A549 (cell line): Measurements from ENCODE around the gene BCO2.

Experiments
- BCL3 ChIP-seq: fragments of >200 bp; sonication (Bioruptor Twin); formaldehyde crosslinking; IDR thresholded peaks from 3 replicates; pipeline ENCODE4 v1.6.1; 2016
- CEBPB ChIP-seq, 2 experiments: fragments of >200 bp in 1 of 2; sonication (Bioruptor Twin) in 1 of 2; formaldehyde crosslinking in 1 of 2; IDR thresholded peaks; 2 replicates each; pipeline ENCODE4 v1.6.1; 2012 to 2016
- CTCF ChIP-seq: fragments of >200 bp; sonication (Bioruptor Twin); formaldehyde crosslinking; IDR thresholded peaks from 3 replicates; pipeline ENCODE4 v1.5.1; 2016
- FOSB ChIP-seq: fragments of 250-450 bp; sonication (Bioruptor Pico); IDR thresholded peaks from 2 replicates; pipeline ENCODE4 v1.5.0; 2020; ENCODE audit warnings: mild to moderate bottlenecking, moderate library complexity
- POLR2A ChIP-seq: IDR thresholded peaks from 2 replicates; pipeline ENCODE4 v1.6.1; 2012; ENCODE audit warnings: mild to moderate bottlenecking, low read length
- RAD21 ChIP-seq, 2 experiments: fragments of >200 bp in 1 of 2; sonication (Bioruptor Twin) in 1 of 2; formaldehyde crosslinking in 1 of 2; IDR thresholded peaks in 1 of 2; conservative IDR thresholded peaks in 1 of 2; 2 replicates in 1 of 2; 3 replicates in 1 of 2; pipeline ENCODE4 v1.6.1; 2012 to 2018; ENCODE audit warnings: inconsistent platforms in 1 of 2
- REST ChIP-seq: fragments of 200-600 bp; sonication (generic); IDR thresholded peaks from 2 replicates; pipeline ENCODE4 v1.6.1; 2016; ENCODE audit warnings: antibody characterized with exemption, mild to moderate bottlenecking, moderate library complexity
- RFX5 ChIP-seq: fragments of 450-650 bp; IDR thresholded peaks from 2 replicates; pipeline ENCODE4 v1.7.1; 2014; ENCODE audit warnings: antibody characterized with exemption, mild to moderate bottlenecking, moderate library complexity
- ZSCAN20 ChIP-seq: fragments of 250-450 bp; sonication (Bioruptor Pico); IDR thresholded peaks from 2 replicates; pipeline ENCODE4 v1.8.0; 2022; ENCODE audit warnings: mild to moderate bottlenecking, moderate library complexity

GRCh38 chr11:112150517-112150916, 24.8 kb upstream of the BCO2 start:
- TF ChIP-seq CTCF (no peak), REST (no peak), ZSCAN20 (CRISPR knock-in tag) (no peak), BCL3 (no peak), RAD21 (conservative IDR thresholded peaks at IDR 0.05 in 1 of 2, IDR thresholded peaks at IDR 0.05 in 1 of 2) (no peak), CEBPB (IDR thresholded peaks at IDR 0.05) (no peak), POLR2A (no peak), RFX5 (no peak), FOSB (no peak)
